Measurements from ENCODE around the gene MYO3B. TPM values are rescaled to one million over a fixed set of nuclear protein-coding genes. Genes with fewer than 3 reads are reported as not detected.

The MYO3B gene
- total and polyA plus RNA-seq, 11 donors = 0.09 to 0.19 (median 0.10) TPM; not detected in 8

- WGBS, 4 donors = 45 to 58% (median 50%) methylated on average over 7 of the region's 7 CpGs
- Histone ChIP-seq H3K27me3 (peaks cover 0 to 18% (median 0%) of the 10 kb centered on the region in 9 donors), H3K4me3 (no peak overlapping the region), H3K4me1 (no peaks in the 10 kb centered on the region), H3K36me3 (no peaks in the 10 kb centered on the region), H3K27ac (no peak overlapping the region), H3K9me3 (no peaks in the 10 kb centered on the region)
- TF ChIP-seq CTCF (IDR thresholded peaks at IDR 0.05) = no peak
- no peak for TF ChIP-seq POLR2A (IDR thresholded peaks at IDR 0.05)
- ATAC-seq (no peak), DNase-seq (no peak)
- intact Hi-C loops (cut with DNase I) = no loop called here
Measured at GRCh38 chr2:170339322-170339721, 161.4 kb downstream of the MYO3B start.

GRCh38 chr2:170339750-170340692, 162.1 kb downstream of the MYO3B start:
- ATAC-seq (no peak), DNase-seq (no peak)
- Histone ChIP-seq H3K27ac (no peak overlapping the region), H3K27me3 (peaks cover 0 to 18% (median 0%) of the 10 kb centered on the region in 9 donors), H3K4me3 (no peak overlapping the region), H3K9me3 (no peaks in the 10 kb centered on the region), H3K4me1 (no peaks in the 10 kb centered on the region), H3K36me3 (no peaks in the 10 kb centered on the region)
- WGBS, 4 donors = 54 to 58% (median 57%) methylated on average over 5 of the region's 5 CpGs
- intact Hi-C loops (cut with DNase I) = no loop called here
- TF ChIP-seq POLR2A (IDR thresholded peaks at IDR 0.05) (no peak), CTCF (IDR thresholded peaks at IDR 0.05) (no peak)

- ATAC-seq = no peak
- Histone ChIP-seq H3K4me1 (no peaks in the 10 kb centered on the region), H3K4me3 (no peak overlapping the region), H3K36me3 (no peaks in the 10 kb centered on the region), H3K27me3 (peaks cover 0 to 15% (median 0%) of the 10 kb centered on the region in 9 donors), H3K27ac (no peak overlapping the region), H3K9me3 (no peaks in the 10 kb centered on the region)
- TF ChIP-seq CTCF (IDR thresholded peaks at IDR 0.05) (no peak), POLR2A (IDR thresholded peaks at IDR 0.05) (no peak)
- WGBS, 4 donors = 80 to 92% (median 87%) methylated on average over 1 of the region's 1 CpG
- intact Hi-C loops (cut with DNase I) = no loop called here
- DNase-seq = no peak
Measured at GRCh38 chr2:170340693-170341068, 162.7 kb downstream of the MYO3B start.

- DNase-seq (no peak), ATAC-seq (no peak)
- Histone ChIP-seq H3K36me3 (no peaks in the 10 kb centered on the region), H3K27me3 (peaks cover 0 to 15% (median 0%) of the 10 kb centered on the region in 9 donors), H3K9me3 (no peaks in the 10 kb centered on the region), H3K27ac (no peak overlapping the region), H3K4me3 (no peak overlapping the region), H3K4me1 (no peaks in the 10 kb centered on the region)
- WGBS, 4 donors = 62 to 79% (median 74%) methylated on average over 8 of the region's 8 CpGs
- TF ChIP-seq CTCF (IDR thresholded peaks at IDR 0.05) (no peak), POLR2A (IDR thresholded peaks at IDR 0.05) (no peak)
- intact Hi-C loops (cut with DNase I) = no loop called here
Measured at GRCh38 chr2:170341684-170342623, 164.0 kb downstream of the MYO3B start.
